Activated T-helper 2 cell treated with anti-CD3 and anti-CD28 coated beads, Interferon-gamma antibody, Interleukin-2, Interleukin-4, amounts not matched to agents 10 μg/mL and 5 μg/mL and 100 μg/mL, durations not matched to agents 14 hours and 24 hours and 36 hours (primary cell): ENCODE data around the gene TXLNB. TPM values are rescaled to one million over a fixed set of nuclear protein-coding genes. Genes with fewer than 3 reads are reported as not detected.
"Not testable (repeated sequence)": the region's sequence is repeated elsewhere in the genome, so short reads cannot be mapped to it uniquely, and the experiment has no call there.

Experiments used
- DNase-seq: peaks from one replicate; pipeline ENCODE4 v3.0.0; 2021; ENCODE audit warnings: low spot score
- H3K27ac Mint-ChIP-seq: one replicate; pipeline ENCODE4 v1.8.0; 2021; ENCODE audit warnings: mixed read lengths
- H3K27me3 Mint-ChIP-seq: one replicate; pipeline ENCODE4 v1.8.0; 2021; ENCODE audit warnings: low read depth, mixed read lengths
- H3K36me3 Mint-ChIP-seq: one replicate; pipeline ENCODE4 v1.8.0; 2021; ENCODE audit warnings: low read depth, mixed read lengths
- H3K4me1 Mint-ChIP-seq: one replicate; pipeline ENCODE4 v1.8.0; 2021; ENCODE audit warnings: low read depth, mixed read lengths
- H3K4me3 Mint-ChIP-seq: one replicate; pipeline ENCODE4 v1.8.0; 2021; ENCODE audit warnings: low read depth, mild to moderate bottlenecking, moderate library complexity, mixed read lengths
- H3K9me3 Mint-ChIP-seq: one replicate; pipeline ENCODE4 v1.8.0; 2021; ENCODE audit warnings: mixed read lengths
- intact Hi-C: fragments of 100-400 bp; cut with micrococcal nuclease; formaldehyde crosslinking; loops from one replicate; pipeline ENCODE4 v1.15.1; 2023
- total RNA-seq: library from RNA; stranded (reverse); gene quantifications from 2 replicates; pipeline ENCODE4 v1.2.3, GENCODE V29; 2022

The TXLNB gene
- total RNA-seq, 1 donor from 2014 or later: 0.05 TPM

- H3K36me3 Mint-ChIP-seq: no peaks in the 10 kb centered on the region
- no peak overlapping the region for H3K27ac Mint-ChIP-seq
- intact Hi-C loops: no loop called here
- no peaks in the 10 kb centered on the region for H3K27me3 Mint-ChIP-seq
- peaks cover 5% of the 10 kb centered on the region for H3K9me3 Mint-ChIP-seq
- H3K4me1 Mint-ChIP-seq: peaks cover 4% of the 10 kb centered on the region
- no peak overlapping the region for H3K4me3 Mint-ChIP-seq
- DNase-seq: no peak
Observed at GRCh38 chr6:139235661-139236060, 56.1 kb downstream of the TXLNB start.

GRCh38 chr6:139234193-139234592, 57.6 kb downstream of the TXLNB start:
- intact Hi-C loops, H3K4me1 Mint-ChIP-seq, H3K4me3 Mint-ChIP-seq, DNase-seq, H3K9me3 Mint-ChIP-seq, H3K36me3 Mint-ChIP-seq, H3K27ac Mint-ChIP-seq, H3K27me3 Mint-ChIP-seq: not testable (repeated sequence)

GRCh38 chr6:139231206-139231605, 60.6 kb downstream of the TXLNB start:
- peaks cover 5% of the 10 kb centered on the region for H3K9me3 Mint-ChIP-seq
- H3K4me3 Mint-ChIP-seq: no peak overlapping the region
- DNase-seq: no peak
- no peak overlapping the region for H3K27ac Mint-ChIP-seq
- no peaks in the 10 kb centered on the region for H3K27me3 Mint-ChIP-seq
- intact Hi-C loops: no loop called here
- no peaks in the 10 kb centered on the region for H3K36me3 Mint-ChIP-seq
- H3K4me1 Mint-ChIP-seq: peaks cover 2% of the 10 kb centered on the region

- H3K36me3 Mint-ChIP-seq: no peaks in the 10 kb centered on the region
- H3K4me1 Mint-ChIP-seq: peaks cover 2% of the 10 kb centered on the region
- no peak overlapping the region for H3K27ac Mint-ChIP-seq
- H3K4me3 Mint-ChIP-seq: no peak overlapping the region
- peaks cover 5% of the 10 kb centered on the region for H3K9me3 Mint-ChIP-seq
- DNase-seq: no peak
- intact Hi-C loops: no loop called here
- H3K27me3 Mint-ChIP-seq: no peaks in the 10 kb centered on the region
Observed at GRCh38 chr6:139230391-139230840, 61.4 kb downstream of the TXLNB start.

GRCh38 chr6:139228387-139228786, 63.4 kb downstream of the TXLNB start:
- H3K9me3 Mint-ChIP-seq, H3K27me3 Mint-ChIP-seq, H3K4me3 Mint-ChIP-seq, DNase-seq, H3K36me3 Mint-ChIP-seq, intact Hi-C loops, H3K4me1 Mint-ChIP-seq, H3K27ac Mint-ChIP-seq: not testable (repeated sequence)

- DNase-seq: no peak
- Mint-ChIP-seq H3K27me3 (peaks cover 3% of the 10 kb centered on the region), H3K27ac (no peak overlapping the region), H3K4me3 (no peak overlapping the region), H3K9me3 (peaks cover 5% of the 10 kb centered on the region), H3K36me3 (no peaks in the 10 kb centered on the region), H3K4me1 (peaks cover 9% of the 10 kb centered on the region)
- intact Hi-C loops: loop anchor here (1.0 to 2.0 kb wide), 5 partner anchors 29 to 403 kb away; partner anchors contain the start of gene TXLNB
Observed at GRCh38 chr6:139219746-139220145, 72.1 kb downstream of the TXLNB start.

- DNase-seq: peak; percentile 55
- intact Hi-C loops: loop anchor here (1.0 to 2.0 kb wide), 5 partner anchors 30 to 403 kb away; partner anchors contain the start of gene TXLNB
- Mint-ChIP-seq H3K36me3 (no peaks in the 10 kb centered on the region), H3K4me1 (peaks cover 9% of the 10 kb centered on the region), H3K27me3 (peaks cover 3% of the 10 kb centered on the region), H3K4me3 (no peak overlapping the region), H3K27ac (no peak overlapping the region), H3K9me3 (peaks cover 5% of the 10 kb centered on the region)
Observed at GRCh38 chr6:139219271-139219729, 72.5 kb downstream of the TXLNB start.

- peaks cover 37% of the 10 kb centered on the region for H3K9me3 Mint-ChIP-seq
- H3K4me1 Mint-ChIP-seq, H3K36me3 Mint-ChIP-seq, H3K4me3 Mint-ChIP-seq, H3K27me3 Mint-ChIP-seq, H3K27ac Mint-ChIP-seq, DNase-seq, intact Hi-C loops: not testable (repeated sequence)
Observed at GRCh38 chr6:139212460-139212859, 79.3 kb downstream of the TXLNB start.

- intact Hi-C loops, DNase-seq, H3K4me1 Mint-ChIP-seq, H3K27me3 Mint-ChIP-seq, H3K27ac Mint-ChIP-seq, H3K36me3 Mint-ChIP-seq, H3K4me3 Mint-ChIP-seq: not testable (repeated sequence)
- peaks cover 51% of the 10 kb centered on the region for H3K9me3 Mint-ChIP-seq
Observed at GRCh38 chr6:139210766-139211165, 81.0 kb downstream of the TXLNB start.

- Mint-ChIP-seq H3K27ac (no peak overlapping the region), H3K4me3 (no peak overlapping the region), H3K27me3 (no peaks in the 10 kb centered on the region), H3K4me1 (no peaks in the 10 kb centered on the region), H3K36me3 (peaks cover 12% of the 10 kb centered on the region), H3K9me3 (peaks cover 48% of the 10 kb centered on the region)
- intact Hi-C loops: no loop called here
- DNase-seq: no peak
Observed at GRCh38 chr6:139205843-139206242, 86.0 kb downstream of the TXLNB start.

- Mint-ChIP-seq H3K27me3 (no peaks in the 10 kb centered on the region), H3K36me3 (peaks cover 12% of the 10 kb centered on the region), H3K9me3 (peaks cover 43% of the 10 kb centered on the region), H3K4me3 (no peak overlapping the region), H3K4me1 (no peaks in the 10 kb centered on the region), H3K27ac (no peak overlapping the region)
- intact Hi-C loops: no loop called here
- DNase-seq: no peak
Observed at GRCh38 chr6:139204978-139205377, 86.8 kb downstream of the TXLNB start.

- Mint-ChIP-seq H3K4me1 (no peaks in the 10 kb centered on the region), H3K27ac (no peak overlapping the region), H3K27me3 (no peaks in the 10 kb centered on the region), H3K4me3 (no peak overlapping the region), H3K36me3 (peaks cover 5% of the 10 kb centered on the region), H3K9me3 (peaks cover 10% of the 10 kb centered on the region)
- intact Hi-C loops: no loop called here
- DNase-seq: no peak
Observed at GRCh38 chr6:139201378-139201777, 90.4 kb downstream of the TXLNB start.

- intact Hi-C loops: no loop called here
Observed at GRCh38 chr6:139198529-139199288, 93.1 kb downstream of the TXLNB start.

More at GRCh38 chr6:139198529-139199288, 93.1 kb downstream of the TXLNB start:
- Mint-ChIP-seq H3K4me1 (no peaks in the 10 kb centered on the region), H3K9me3 (peaks cover 3% of the 10 kb centered on the region), H3K36me3 (no peaks in the 10 kb centered on the region), H3K27me3 (no peaks in the 10 kb centered on the region), H3K4me3 (no peak overlapping the region), H3K27ac (no peak overlapping the region)
- DNase-seq: no peak
